Esophagus muscularis mucosa (tissue), 4 donors: ENCODE results near the gene SFT2D3. TPM values are rescaled to one million over a fixed set of nuclear protein-coding genes. Genes with fewer than 3 reads are reported as not detected.

ENCODE experiments used
- DNase-seq: peaks from one replicate; pipeline ENCODE4 v3.0.0-alpha.2; 2017; ENCODE audit errors: extremely low spot score
- H3K27ac ChIP-seq, 4 donors: fragments of 200-600 bp; sonication (generic); replicated peaks in 1 of 4; 1 replicate in 3 of 4; 2 replicates in 1 of 4; pipeline ENCODE4 v1.5.1; 2016 to 2019; ENCODE audit warnings: mild to moderate bottlenecking in 1 of 4
- H3K27me3 ChIP-seq, 4 donors: fragments of 200-600 bp; sonication (generic); one replicate each; pipeline versions ENCODE4 v1.5.1 to v1.6.0; 2016 to 2019
- H3K36me3 ChIP-seq, 4 donors: fragments of 200-600 bp; sonication (generic); one replicate each; pipeline ENCODE4 v1.5.1; 2016 to 2019
- H3K4me1 ChIP-seq, 4 donors: fragments of 200-600 bp; sonication (generic); one replicate each; pipeline ENCODE4 v1.5.1; 2016 to 2019
- H3K4me3 ChIP-seq, 4 donors: fragments of 200-600 bp; sonication (generic); 1 replicate in 2 of 4; 2 replicates in 2 of 4; pipeline ENCODE4 v1.5.1; 2016 to 2019; ENCODE audit warnings: mild to moderate bottlenecking in 4 of 4, moderate library complexity in 1 of 4
- H3K9me3 ChIP-seq, 4 donors: fragments of 200-600 bp; sonication (generic); 1 replicate in 3 of 4; 2 replicates in 1 of 4; pipeline ENCODE4 v1.5.1; 2016 to 2019
- EP300 ChIP-seq: sonication (generic); formaldehyde crosslinking; IDR thresholded peaks from one replicate; pipeline ENCODE4 v1.6.1; 2017; ENCODE audit warnings: antibody characterized with exemption
- POLR2A ChIP-seq: fragments of 450-650 bp; IDR thresholded peaks from one replicate; pipeline ENCODE4 v1.6.1; 2017; ENCODE audit warnings: antibody characterized with exemption, moderate library complexity, mild to moderate bottlenecking, low read depth
- POLR2AphosphoS5 ChIP-seq, 2 donors: sonication (generic); formaldehyde crosslinking; IDR thresholded peaks; one replicate each; pipeline ENCODE4 v1.6.1; 2017; ENCODE audit warnings: antibody characterized with exemption in 2 of 2
- WGBS: methylation state at CpG from one replicate; pipeline ENCODE4 v1.1.5; 2018; 5-methylcytosine and 5-hydroxymethylcytosine counted together
- intact Hi-C: fragments of 100-400 bp; cut with DNase I; formaldehyde crosslinking; loops from one replicate; pipeline ENCODE4 v1.15.1; 2023
- total RNA-seq, 4 donors: library from RNA; depleted of rRNA; stranded (reverse); fragments of >200 nt; gene quantifications; one replicate each; pipeline versions ENCODE4 v1.1.0 to v1.2.1, GENCODE V29; 2016
- TF ChIP-seq, protein P1 (sequence below), 3 experiments: fragments of 200-600 bp in 2 of 3; fragments of 450-650 bp in 1 of 3; sonication (generic) in 2 of 3; IDR thresholded peaks; one replicate each; pipeline ENCODE4 v1.5.1; 2017 to 2019; ENCODE audit warnings: antibody characterized with exemption in 3 of 3, mild to moderate bottlenecking in 2 of 3, moderate library complexity in 1 of 3

The SFT2D3 gene
- total RNA-seq, 4 donors from 2014 or later = 5.8 to 11.8 (median 9.4) TPM

DNA sequence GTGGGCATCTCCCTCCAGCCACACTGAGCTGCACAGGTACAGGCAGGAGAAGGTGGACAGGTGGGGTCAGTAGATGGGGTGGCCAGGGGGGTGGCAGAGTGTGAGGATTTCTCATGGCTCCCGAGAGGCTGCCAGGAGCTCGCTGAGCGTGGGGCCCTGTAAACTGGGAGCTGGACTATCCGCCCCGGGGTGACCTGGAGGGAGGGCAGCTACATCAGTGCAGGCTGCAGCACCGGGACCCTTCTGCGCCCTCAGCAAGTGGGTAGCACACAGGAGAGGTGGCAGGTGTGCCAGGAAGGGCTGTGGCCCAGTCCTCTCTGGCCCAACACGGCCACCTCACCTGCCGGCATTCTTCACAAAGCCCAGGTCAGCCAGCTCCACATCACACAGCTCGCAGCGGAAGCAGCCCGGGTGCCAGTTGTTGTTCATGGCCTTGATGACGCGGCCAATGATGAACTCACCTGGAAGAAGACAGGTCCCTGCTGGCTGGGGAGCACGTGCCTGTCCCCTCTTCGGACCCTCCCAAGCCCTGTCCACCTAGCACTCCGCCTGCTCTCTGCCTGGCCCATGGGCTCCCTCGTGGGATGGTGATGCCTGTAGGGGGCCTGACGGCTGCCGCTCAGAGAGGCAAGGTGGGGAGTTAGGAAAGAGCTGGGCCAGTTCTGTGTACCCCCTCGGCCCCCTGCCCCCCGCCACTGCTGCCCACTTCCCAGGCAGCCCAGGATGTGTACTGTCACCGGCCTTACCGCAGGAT, 47.0 kb upstream of the SFT2D3 start:
- H3K4me1 ChIP-seq = peaks cover 100% of the 10 kb centered on the region in 4 donors
- H3K4me3 ChIP-seq = no peak overlapping the region
- intact Hi-C loops = loop anchor here (5.0 to 10.0 kb wide), 2 partner anchors 38 to 139 kb away; no protein-coding TSS in a partner anchor
- no peaks in the 10 kb centered on the region for H3K27me3 ChIP-seq
- WGBS = 81% methylated on average over 4 of the region's 24 CpGs
- H3K9me3 ChIP-seq = no peaks in the 10 kb centered on the region
- no peak for DNase-seq
- H3K27ac ChIP-seq = peak overlapping the region; percentile 88 to 93 (median 92)
- H3K36me3 ChIP-seq = peaks cover 0 to 75% (median 56%) of the 10 kb centered on the region in 4 donors
- TF ChIP-seq POLR2A (no peak), EP300 (no peak)
- TF ChIP-seq, protein P1, sequence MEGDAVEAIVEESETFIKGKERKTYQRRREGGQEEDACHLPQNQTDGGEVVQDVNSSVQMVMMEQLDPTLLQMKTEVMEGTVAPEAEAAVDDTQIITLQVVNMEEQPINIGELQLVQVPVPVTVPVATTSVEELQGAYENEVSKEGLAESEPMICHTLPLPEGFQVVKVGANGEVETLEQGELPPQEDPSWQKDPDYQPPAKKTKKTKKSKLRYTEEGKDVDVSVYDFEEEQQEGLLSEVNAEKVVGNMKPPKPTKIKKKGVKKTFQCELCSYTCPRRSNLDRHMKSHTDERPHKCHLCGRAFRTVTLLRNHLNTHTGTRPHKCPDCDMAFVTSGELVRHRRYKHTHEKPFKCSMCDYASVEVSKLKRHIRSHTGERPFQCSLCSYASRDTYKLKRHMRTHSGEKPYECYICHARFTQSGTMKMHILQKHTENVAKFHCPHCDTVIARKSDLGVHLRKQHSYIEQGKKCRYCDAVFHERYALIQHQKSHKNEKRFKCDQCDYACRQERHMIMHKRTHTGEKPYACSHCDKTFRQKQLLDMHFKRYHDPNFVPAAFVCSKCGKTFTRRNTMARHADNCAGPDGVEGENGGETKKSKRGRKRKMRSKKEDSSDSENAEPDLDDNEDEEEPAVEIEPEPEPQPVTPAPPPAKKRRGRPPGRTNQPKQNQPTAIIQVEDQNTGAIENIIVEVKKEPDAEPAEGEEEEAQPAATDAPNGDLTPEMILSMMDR (IDR thresholded peaks at IDR 0.05) = no peak

DNA sequence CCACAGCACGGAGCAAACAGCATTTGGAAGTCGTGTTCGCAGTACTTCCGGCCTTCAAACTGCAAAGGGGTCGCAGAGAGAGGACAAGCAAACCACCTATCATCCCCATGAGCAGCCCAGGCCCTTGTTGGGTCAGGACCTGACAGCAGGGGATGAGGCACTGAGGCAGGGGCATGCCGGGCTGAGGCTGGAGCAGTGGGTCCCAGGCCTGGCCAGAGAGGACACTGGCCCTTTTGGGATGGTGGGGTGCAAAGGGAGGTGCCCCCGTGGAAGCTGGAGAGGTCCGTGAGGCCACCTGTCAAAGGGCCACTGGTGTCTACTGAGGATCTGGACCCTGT, 46.5 kb upstream of the SFT2D3 start:
- Histone ChIP-seq H3K9me3 (no peaks in the 10 kb centered on the region), H3K27me3 (no peaks in the 10 kb centered on the region), H3K36me3 (peaks cover 0 to 72% (median 54%) of the 10 kb centered on the region in 4 donors), H3K4me1 (peaks cover 100% of the 10 kb centered on the region in 4 donors), H3K4me3 (no peak overlapping the region), H3K27ac (peak overlapping the region; percentile 88 to 93 (median 92))
- intact Hi-C loops = loop anchor here (5.0 to 10.0 kb wide), 2 partner anchors 37 to 140 kb away; no protein-coding TSS in a partner anchor
- TF ChIP-seq POLR2AphosphoS5 (IDR thresholded peaks at IDR 0.05) (no peak), EP300 (no peak), POLR2A (no peak)
- TF ChIP-seq, protein P1 (IDR thresholded peaks at IDR 0.05) = no peak
- DNase-seq = no peak
- WGBS = 86% methylated on average over 7 of the region's 8 CpGs

DNA sequence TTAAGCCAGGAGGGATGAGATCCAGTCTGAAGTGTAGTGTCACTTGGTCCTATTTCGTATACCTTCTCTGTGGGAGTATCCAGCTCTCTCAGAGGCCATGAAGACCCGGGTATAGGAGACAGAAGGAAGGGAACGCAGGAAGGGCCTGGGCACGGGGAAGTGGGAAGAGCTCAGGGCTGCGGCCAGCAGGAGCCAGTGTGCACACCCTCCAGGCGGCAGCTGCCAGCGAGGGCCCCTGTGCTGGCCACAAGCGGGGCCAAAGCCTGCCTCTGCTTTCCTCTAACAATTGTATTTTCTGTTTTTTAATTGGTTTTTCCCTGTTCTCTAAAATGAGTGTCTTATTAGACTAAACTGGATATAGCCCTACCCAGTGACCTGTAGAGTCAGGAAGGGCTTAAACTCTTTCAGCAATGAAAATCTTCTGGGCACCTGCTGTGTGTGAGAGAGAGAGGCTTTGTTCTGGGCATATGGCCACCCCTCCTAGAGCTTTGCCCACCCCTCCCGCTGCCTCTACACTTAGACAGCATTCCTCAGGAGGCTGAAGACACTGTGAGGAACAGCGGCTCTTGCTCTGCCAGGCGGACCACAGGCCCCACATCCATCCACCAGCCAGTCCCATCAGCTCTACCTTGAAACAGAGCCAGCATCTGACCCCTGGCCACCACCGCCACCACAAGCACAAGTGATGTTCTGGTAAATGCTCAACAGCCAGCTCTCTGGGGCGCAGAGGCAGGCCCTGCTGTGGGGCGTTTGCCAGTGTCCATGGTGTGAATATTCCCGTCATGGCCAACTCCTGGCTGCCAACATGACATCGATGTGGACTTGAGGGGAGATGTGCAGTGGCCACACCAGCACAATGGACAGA, 45.9 kb upstream of the SFT2D3 start:
- Histone ChIP-seq H3K9me3 (no peaks in the 10 kb centered on the region), H3K4me3 (no peak overlapping the region), H3K4me1 (peaks cover 99 to 100% (median 100%) of the 10 kb centered on the region in 4 donors), H3K36me3 (peaks cover 0 to 73% (median 53%) of the 10 kb centered on the region in 4 donors), H3K27me3 (no peaks in the 10 kb centered on the region), H3K27ac (peak overlapping the region; percentile 88 to 93 (median 92))
- intact Hi-C loops = loop anchor here (10.0 kb wide), 1 partner anchor 141 kb away; no protein-coding TSS in a partner anchor
- TF ChIP-seq, protein P1 (IDR thresholded peaks at IDR 0.05) = no peak
- TF ChIP-seq POLR2A (no peak), POLR2AphosphoS5 (IDR thresholded peaks at IDR 0.05) (no peak), EP300 (no peak)
- WGBS = 59% methylated on average over 14 of the region's 16 CpGs
- DNase-seq = no peak

DNA sequence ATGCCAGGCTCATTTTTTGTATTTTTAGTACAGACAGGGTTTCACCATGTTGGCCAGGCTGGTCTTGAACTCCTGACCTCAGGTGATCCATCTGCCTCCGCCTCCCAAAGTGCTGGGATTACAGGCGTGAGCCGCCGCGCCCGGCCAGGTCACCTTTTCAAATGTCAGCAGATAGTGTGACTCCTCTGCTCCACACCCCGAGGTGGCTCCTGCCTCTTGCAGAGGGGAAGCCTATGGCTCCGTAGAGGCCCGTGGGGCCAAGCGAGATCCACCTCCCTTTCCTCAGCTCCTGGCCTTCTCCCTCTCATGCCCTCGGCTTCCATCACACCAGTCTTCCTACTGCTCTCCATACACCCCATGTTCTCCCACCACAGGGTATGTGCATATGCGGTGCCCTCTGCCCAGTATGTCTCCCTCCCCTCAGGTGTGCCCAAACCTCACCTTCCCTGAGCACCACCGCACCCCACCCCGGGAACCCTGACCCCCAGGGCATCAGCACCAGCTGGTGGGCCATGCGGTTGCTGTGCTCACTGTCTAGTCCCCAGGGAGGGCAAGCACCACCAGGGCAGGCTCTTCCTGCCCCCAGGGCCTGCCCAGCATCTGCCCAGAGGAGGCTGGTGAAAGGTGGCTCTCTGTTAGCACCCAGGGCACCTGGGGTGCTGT, 44.6 kb upstream of the SFT2D3 start:
- 79% methylated on average over 12 of the region's 15 CpGs for WGBS
- DNase-seq = no peak
- peaks cover 99 to 100% (median 100%) of the 10 kb centered on the region in 4 donors for H3K4me1 ChIP-seq
- H3K9me3 ChIP-seq = no peaks in the 10 kb centered on the region
- TF ChIP-seq EP300 = no peak
- TF ChIP-seq, protein P1 (IDR thresholded peaks at IDR 0.05) = no peak
- no peak for TF ChIP-seq POLR2AphosphoS5 (IDR thresholded peaks at IDR 0.05)
- TF ChIP-seq POLR2A = no peak
- peak overlapping the region; percentile 88 to 93 (median 92) for H3K27ac ChIP-seq
- intact Hi-C loops = loop anchor here (10.0 kb wide), 1 partner anchor 142 kb away; no protein-coding TSS in a partner anchor
- peaks cover 0 to 71% (median 46%) of the 10 kb centered on the region in 4 donors for H3K36me3 ChIP-seq
- H3K27me3 ChIP-seq = no peaks in the 10 kb centered on the region
- H3K4me3 ChIP-seq = no peak overlapping the region
